ENCODE data around the gene METTL8.

METTL8 gene

GRCh38 chr2:171433763-171434012 lies at the start of gene METTL8:
TSS of gene METTL8 (minus strand) at chr2:171433990. CDS start at chr2:171392185, 41,805 bp downstream.
- no peak for DNase-seq

- DNase-seq: no peak
These were observed 49.1 kb upstream of the METTL8 start for GRCh38 chr2:171482877-171483276.

- no peak for DNase-seq
These were observed 48.5 kb upstream of the METTL8 start for GRCh38 chr2:171482308-171482707.

- DNase-seq: no peak
These were observed 47.1 kb upstream of the METTL8 start for GRCh38 chr2:171480908-171481307.

- no peak for DNase-seq
These were observed 45.5 kb upstream of the METTL8 start for GRCh38 chr2:171479154-171479814.

GRCh38 chr2:171478345-171478744 lies 44.6 kb upstream of the METTL8 start:
- DNase-seq: no peak

GRCh38 chr2:171475979-171476378 lies 42.2 kb upstream of the METTL8 start:
- DNase-seq: no peak

GRCh38 chr2:171470129-171470528 lies 36.3 kb upstream of the METTL8 start:
- DNase-seq: no peak

- DNase-seq: no peak
These were observed 35.4 kb upstream of the METTL8 start for GRCh38 chr2:171469176-171469575.

GRCh38 chr2:171460537-171460936 lies 26.7 kb upstream of the METTL8 start:
- no peak for DNase-seq

GRCh38 chr2:171459498-171459897 lies 25.7 kb upstream of the METTL8 start:
- DNase-seq: no peak

GRCh38 chr2:171452773-171453172 lies 19.0 kb upstream of the METTL8 start:
- no peak for DNase-seq

- no peak for DNase-seq
These were observed 17.3 kb upstream of the METTL8 start for GRCh38 chr2:171451074-171451473.

- DNase-seq: no peak
These were observed 13.9 kb upstream of the METTL8 start for GRCh38 chr2:171447675-171448074.

- no peak for DNase-seq
These were observed 7.7 kb upstream of the METTL8 start for GRCh38 chr2:171441470-171441869.

- no peak for DNase-seq
These were observed 2.5 kb upstream of the METTL8 start for GRCh38 chr2:171436307-171436706.

- peak; percentile 80 to 91 (median 84) for DNase-seq
These were observed 511 bp upstream of the METTL8 start, which contains the start of gene DCAF17 for GRCh38 chr2:171434013-171434989. TSS of gene DCAF17 (plus strand) at chr2:171434226. CDS start at chr2:171434578, 352 bp downstream.

GRCh38 chr2:171432969-171433762 lies 624 bp downstream of the METTL8 start:
- no peak for DNase-seq

- no peak for DNase-seq
These were observed 1.4 kb downstream of the METTL8 start for GRCh38 chr2:171432206-171432968.

GRCh38 chr2:171431677-171432167 lies 2.1 kb downstream of the METTL8 start:
- no peak for DNase-seq

GRCh38 chr2:171430516-171431410 lies 3.0 kb downstream of the METTL8 start:
- DNase-seq: no peak
